ENCODE results near the gene CATSPERD.

Gene CATSPERD

DNA sequence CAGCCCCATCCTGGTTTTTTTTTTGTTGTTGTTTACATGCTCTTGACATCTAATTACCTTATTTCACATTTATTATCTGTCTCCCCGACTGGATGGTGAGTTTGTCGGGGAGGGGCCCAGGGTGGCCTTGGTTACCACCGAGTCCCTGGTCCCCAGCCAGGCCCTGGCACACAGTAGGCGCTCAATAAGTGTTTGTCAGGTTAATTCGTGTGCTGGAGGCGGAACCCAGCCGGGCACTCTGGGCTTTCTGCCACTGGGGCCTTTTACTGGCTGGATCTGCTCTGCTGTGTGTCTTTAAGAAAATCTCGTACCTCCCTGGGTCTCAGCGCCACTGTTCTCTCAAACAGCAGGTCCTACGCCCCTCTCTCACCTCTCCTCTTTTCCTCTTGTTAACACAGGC is 89.0 kb downstream of the CATSPERD start:
- no peaks in the 10 kb centered on the region for H3K36me3 ChIP-seq
- intact Hi-C loops (cut with DNase I; ENCODE audit: low total_unique reads) = no loop called here
- H3K27ac ChIP-seq = no peak overlapping the region
- no peaks in the 10 kb centered on the region for H3K9me3 ChIP-seq
- DNase-seq = no peak
- peaks cover 0 to 50% of the 10 kb centered on the region in 2 donors for H3K27me3 ChIP-seq
- TF ChIP-seq, protein P1, sequence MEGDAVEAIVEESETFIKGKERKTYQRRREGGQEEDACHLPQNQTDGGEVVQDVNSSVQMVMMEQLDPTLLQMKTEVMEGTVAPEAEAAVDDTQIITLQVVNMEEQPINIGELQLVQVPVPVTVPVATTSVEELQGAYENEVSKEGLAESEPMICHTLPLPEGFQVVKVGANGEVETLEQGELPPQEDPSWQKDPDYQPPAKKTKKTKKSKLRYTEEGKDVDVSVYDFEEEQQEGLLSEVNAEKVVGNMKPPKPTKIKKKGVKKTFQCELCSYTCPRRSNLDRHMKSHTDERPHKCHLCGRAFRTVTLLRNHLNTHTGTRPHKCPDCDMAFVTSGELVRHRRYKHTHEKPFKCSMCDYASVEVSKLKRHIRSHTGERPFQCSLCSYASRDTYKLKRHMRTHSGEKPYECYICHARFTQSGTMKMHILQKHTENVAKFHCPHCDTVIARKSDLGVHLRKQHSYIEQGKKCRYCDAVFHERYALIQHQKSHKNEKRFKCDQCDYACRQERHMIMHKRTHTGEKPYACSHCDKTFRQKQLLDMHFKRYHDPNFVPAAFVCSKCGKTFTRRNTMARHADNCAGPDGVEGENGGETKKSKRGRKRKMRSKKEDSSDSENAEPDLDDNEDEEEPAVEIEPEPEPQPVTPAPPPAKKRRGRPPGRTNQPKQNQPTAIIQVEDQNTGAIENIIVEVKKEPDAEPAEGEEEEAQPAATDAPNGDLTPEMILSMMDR (IDR thresholded peaks at IDR 0.05) = no peak
- no peak overlapping the region for H3K4me3 ChIP-seq
- H3K4me1 ChIP-seq = peaks cover 0 to 3% (median 0%) of the 10 kb centered on the region in 4 donors

- no peak for DNase-seq
- intact Hi-C loops (cut with DNase I; ENCODE audit: low total_unique reads) = no loop called here
These were observed 90.7 kb downstream of the CATSPERD start for GRCh38 chr19:5811117-5811516.

DNA sequence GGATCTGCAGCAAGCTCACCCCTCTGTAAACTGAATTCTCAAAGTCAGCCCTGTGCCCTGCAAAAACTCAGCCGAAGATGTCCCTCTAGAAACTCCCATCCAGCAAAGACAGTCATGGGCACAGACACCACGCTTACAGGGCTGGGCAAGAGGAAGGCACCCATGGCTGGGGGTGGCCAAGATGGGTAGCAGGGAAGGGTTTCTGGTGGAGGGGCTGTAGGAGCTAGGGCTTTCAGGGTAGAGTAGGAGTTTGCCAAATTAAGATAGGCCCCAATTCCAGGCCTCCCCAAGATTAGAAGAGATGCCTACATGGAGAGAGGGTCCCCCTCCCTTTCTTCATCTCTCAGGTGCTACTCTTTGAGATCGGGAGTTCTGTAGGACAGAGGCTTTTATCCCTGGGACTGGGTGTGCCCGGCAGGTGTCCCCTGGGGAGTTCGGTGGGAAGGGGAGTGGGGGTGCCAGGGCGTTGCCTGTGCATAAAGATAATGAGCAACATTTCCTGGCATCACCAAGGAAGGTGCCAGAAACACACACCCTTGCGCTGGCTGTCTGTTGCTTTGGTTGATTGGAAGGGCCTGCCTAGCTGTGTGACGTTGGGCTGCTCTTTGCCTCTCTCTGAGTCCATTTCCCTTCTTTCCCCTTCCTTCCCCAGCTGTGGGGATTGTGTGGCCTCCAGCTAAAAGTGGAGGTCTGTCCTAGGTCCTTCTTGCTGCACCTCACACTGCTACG is 93.8 kb downstream of the CATSPERD start:
- Histone ChIP-seq H3K27ac (no peak overlapping the region), H3K4me3 (no peak overlapping the region), H3K36me3 (no peaks in the 10 kb centered on the region), H3K4me1 (no peaks in the 10 kb centered on the region), H3K27me3 (peaks cover 0 to 41% of the 10 kb centered on the region in 2 donors), H3K9me3 (no peaks in the 10 kb centered on the region)
- DNase-seq = no peak
- intact Hi-C loops (cut with DNase I; ENCODE audit: low total_unique reads) = no loop called here
- TF ChIP-seq, protein P1 (IDR thresholded peaks at IDR 0.05) = no peak

More at GRCh38 chr19:5811117-5811516, 90.7 kb downstream of the CATSPERD start:
- H3K27ac ChIP-seq = no peak overlapping the region
- TF ChIP-seq, protein P1 (IDR thresholded peaks at IDR 0.05) = no peak
- no peak overlapping the region for H3K4me3 ChIP-seq
- no peaks in the 10 kb centered on the region for H3K4me1 ChIP-seq
- H3K9me3 ChIP-seq = no peaks in the 10 kb centered on the region
- no peaks in the 10 kb centered on the region for H3K36me3 ChIP-seq
- peaks cover 0 to 43% of the 10 kb centered on the region in 2 donors for H3K27me3 ChIP-seq

DNA sequence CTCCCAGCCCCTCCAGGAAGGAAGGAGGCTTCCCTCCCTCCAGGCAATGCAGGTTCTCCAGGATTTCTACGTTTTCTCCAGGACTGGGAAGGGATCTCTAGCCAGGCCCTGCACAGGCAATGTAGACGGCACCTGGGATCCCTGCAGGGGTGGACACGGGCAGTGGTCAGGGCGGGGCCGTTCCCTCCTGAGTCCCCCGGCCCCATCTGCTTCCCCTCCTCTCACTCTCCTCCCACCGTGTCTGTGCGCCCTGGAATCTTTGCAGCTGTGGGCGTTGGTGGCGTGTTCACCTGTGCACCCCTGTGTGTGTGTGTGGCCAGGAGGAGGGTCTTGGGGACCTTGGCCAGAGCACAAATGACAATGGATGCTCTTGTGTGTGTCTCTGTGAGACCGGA is 94.4 kb downstream of the CATSPERD start:
- intact Hi-C loops (cut with DNase I; ENCODE audit: low total_unique reads) = no loop called here
- TF ChIP-seq, protein P1 (IDR thresholded peaks at IDR 0.05) = no peak
- no peak overlapping the region for H3K27ac ChIP-seq

GRCh38 chr19:5817218-5817617 is 96.8 kb downstream of the CATSPERD start:
- Histone ChIP-seq H3K27me3 (peaks cover 0 to 53% of the 10 kb centered on the region in 2 donors), H3K4me3 (no peak overlapping the region), H3K36me3 (no peaks in the 10 kb centered on the region), H3K4me1 (peaks cover 0 to 4% (median 0%) of the 10 kb centered on the region in 4 donors), H3K9me3 (no peaks in the 10 kb centered on the region), H3K27ac (no peak overlapping the region)
- DNase-seq = no peak
- TF ChIP-seq, protein P1 (IDR thresholded peaks at IDR 0.05) = no peak
- intact Hi-C loops (cut with DNase I; ENCODE audit: low total_unique reads) = no loop called here

More for the DNA sequence above, 94.4 kb downstream of the CATSPERD start:
- H3K36me3 ChIP-seq = no peaks in the 10 kb centered on the region
- H3K9me3 ChIP-seq = no peaks in the 10 kb centered on the region
- DNase-seq = no peak
- H3K4me3 ChIP-seq = no peak overlapping the region
- no peaks in the 10 kb centered on the region for H3K4me1 ChIP-seq
- H3K27me3 ChIP-seq = peaks cover 0 to 45% of the 10 kb centered on the region in 2 donors

Measured in tibial artery (tissue), 4 donors.